Peyer's patch (tissue), 4 donors: ENCODE measurements around the gene ATP6V0C. TPM values are rescaled to one million over a fixed set of nuclear protein-coding genes. Genes with fewer than 3 reads are reported as not detected.

Experiments used
- DNase-seq, 3 donors: peaks; one replicate each; pipeline ENCODE4 v3.0.0-alpha.2; 2017 to 2019
- H3K27ac ChIP-seq, 4 donors: fragments of 200-600 bp; sonication (generic); one replicate each; pipeline ENCODE4 v1.5.1; 2016 to 2019
- H3K27me3 ChIP-seq, 2 donors: fragments of 200-600 bp; sonication (generic); one replicate each; pipeline ENCODE4 v1.5.1; 2019
- H3K36me3 ChIP-seq, 3 donors: fragments of 200-600 bp; sonication (generic); one replicate each; pipeline ENCODE4 v1.5.1; 2016 to 2019
- H3K4me1 ChIP-seq, 4 donors: fragments of 200-600 bp; sonication (generic); one replicate each; pipeline ENCODE4 v1.5.1; 2016 to 2019
- H3K4me3 ChIP-seq, 4 donors: fragments of 200-600 bp; sonication (generic); 1 replicate in 3 of 4; 2 replicates in 1 of 4; pipeline ENCODE4 v1.5.1; 2016 to 2019; ENCODE audit warnings: mild to moderate bottlenecking in 1 of 4
- H3K9me3 ChIP-seq, 4 donors: fragments of 200-600 bp; sonication (generic); one replicate each; pipeline ENCODE4 v1.5.1; 2016 to 2019; ENCODE audit warnings: mild to moderate bottlenecking in 1 of 4
- POLR2A ChIP-seq, 2 donors: fragments of 450-650 bp; IDR thresholded peaks; one replicate each; pipeline ENCODE4 v1.5.1; 2017; ENCODE audit warnings: antibody characterized with exemption in 2 of 2, mild to moderate bottlenecking in 2 of 2, moderate library complexity in 2 of 2
- total RNA-seq, 4 donors: library from RNA; depleted of rRNA; stranded (reverse); fragments of >200 nt; gene quantifications; one replicate each; pipeline ENCODE4 v1.1.0, GENCODE V29; 2016
- TF ChIP-seq, protein P1 (sequence below), 6 experiments: fragments of 450-650 bp in 4 of 6; fragments of 200-600 bp in 2 of 6; sonication (generic) in 1 of 6; IDR thresholded peaks; one replicate each; pipeline ENCODE4 v1.5.1; 2017 to 2019; ENCODE audit warnings: antibody characterized with exemption in 6 of 6, mild to moderate bottlenecking in 3 of 6, moderate library complexity in 1 of 6

The ATP6V0C gene
- 100 to 1,000 TPM in 2 of 4 donors, 10 to 100 TPM in 2; 27.2 to 116 (median 101) TPM for total RNA-seq

DNA sequence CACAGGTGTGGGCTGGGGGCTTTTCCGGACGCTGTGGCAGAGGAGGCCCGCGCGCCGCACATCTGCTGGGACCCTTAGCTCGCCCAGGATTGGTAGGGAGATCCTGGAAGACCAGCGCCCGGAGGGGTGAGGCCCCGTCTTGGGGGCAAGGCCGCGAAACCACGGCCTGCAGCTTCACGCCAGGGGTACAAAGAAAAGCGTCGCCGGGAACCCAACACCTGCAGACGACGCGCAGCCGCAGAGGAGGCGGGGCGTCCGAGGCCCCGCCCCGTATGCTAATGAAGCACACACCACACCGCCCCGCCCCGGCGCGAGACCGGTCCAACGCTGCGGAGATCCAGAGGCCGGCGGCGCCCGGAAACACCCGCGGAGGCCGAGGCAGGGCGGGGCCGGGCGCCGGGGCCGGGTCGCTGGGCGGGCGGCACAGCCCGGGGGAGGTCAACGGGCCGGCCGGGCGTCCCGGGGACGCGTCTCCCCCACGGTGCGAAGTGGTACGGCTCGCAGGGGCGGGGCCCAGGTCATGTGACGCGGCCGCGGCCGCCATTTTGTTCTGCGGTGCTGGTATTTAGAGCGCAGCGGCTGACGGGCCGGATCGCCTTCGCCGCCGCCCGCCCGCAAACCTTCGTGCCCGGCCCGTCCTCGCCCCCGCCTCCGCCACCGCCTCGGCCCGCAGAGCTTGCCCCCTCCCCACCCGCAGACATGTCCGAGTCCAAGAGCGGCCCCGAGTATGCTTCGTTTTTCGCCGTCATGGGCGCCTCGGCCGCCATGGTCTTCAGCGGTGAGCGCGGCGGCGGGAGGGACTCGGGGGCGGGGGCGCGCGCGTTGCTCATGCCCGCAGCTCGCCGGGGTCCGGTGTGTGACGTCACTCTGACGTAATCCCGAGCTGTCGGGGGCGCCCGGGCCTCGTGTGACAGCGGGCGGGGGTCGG is at the start of gene ATP6V0C:
Gene ATP6V0C, plus strand, starts transcription at position 548 of the 928 bp plus-strand sequence. Its CDS starts 152 bp downstream, at position 700.
- Histone ChIP-seq H3K4me3 (peak within 1 kb of the TSS; percentile 77 to 100 (median 92)), H3K9me3 (no peaks in the 10 kb centered on the region), H3K27ac (peak within 1 kb of the TSS; percentile 96 to 100 (median 99)), H3K27me3 (no peaks in the 10 kb centered on the region), H3K36me3 (peaks cover 0 to under 1% (median 0%) of the 10 kb centered on the region in 3 donors), H3K4me1 (peaks cover 0 to 60% (median 36%) of the 10 kb centered on the region in 4 donors)
- TF ChIP-seq, protein P1, sequence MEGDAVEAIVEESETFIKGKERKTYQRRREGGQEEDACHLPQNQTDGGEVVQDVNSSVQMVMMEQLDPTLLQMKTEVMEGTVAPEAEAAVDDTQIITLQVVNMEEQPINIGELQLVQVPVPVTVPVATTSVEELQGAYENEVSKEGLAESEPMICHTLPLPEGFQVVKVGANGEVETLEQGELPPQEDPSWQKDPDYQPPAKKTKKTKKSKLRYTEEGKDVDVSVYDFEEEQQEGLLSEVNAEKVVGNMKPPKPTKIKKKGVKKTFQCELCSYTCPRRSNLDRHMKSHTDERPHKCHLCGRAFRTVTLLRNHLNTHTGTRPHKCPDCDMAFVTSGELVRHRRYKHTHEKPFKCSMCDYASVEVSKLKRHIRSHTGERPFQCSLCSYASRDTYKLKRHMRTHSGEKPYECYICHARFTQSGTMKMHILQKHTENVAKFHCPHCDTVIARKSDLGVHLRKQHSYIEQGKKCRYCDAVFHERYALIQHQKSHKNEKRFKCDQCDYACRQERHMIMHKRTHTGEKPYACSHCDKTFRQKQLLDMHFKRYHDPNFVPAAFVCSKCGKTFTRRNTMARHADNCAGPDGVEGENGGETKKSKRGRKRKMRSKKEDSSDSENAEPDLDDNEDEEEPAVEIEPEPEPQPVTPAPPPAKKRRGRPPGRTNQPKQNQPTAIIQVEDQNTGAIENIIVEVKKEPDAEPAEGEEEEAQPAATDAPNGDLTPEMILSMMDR (IDR thresholded peaks at IDR 0.05) = no peak
- peak; percentile 82 to 89 for TF ChIP-seq POLR2A (IDR thresholded peaks at IDR 0.05)
- peak; percentile 97 to 98 (median 97) for DNase-seq

DNA sequence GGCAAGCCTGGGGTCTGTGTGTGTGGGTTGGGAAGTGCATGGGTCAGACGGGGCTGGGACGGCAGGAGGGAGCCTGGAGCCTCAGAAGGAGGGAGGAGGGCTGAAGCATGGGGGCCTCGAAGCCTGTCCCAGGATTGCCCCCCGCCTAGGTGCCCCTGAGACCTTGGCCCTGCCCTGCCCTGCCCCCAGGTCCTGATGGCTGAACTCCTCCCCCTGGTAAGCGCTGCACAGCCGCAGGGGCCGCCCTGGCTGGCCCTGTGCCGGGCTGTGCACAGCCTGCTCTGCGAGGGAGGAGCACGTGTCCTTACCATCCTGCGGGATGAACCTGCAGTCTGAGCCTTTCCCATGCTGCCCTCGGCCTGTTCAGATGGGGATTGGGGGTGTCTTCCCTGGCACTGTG is 49.4 kb upstream of the ATP6V0C start:
- Histone ChIP-seq H3K4me1 (peaks cover 0 to 30% (median 21%) of the 10 kb centered on the region in 4 donors), H3K27ac (no peak overlapping the region), H3K4me3 (no peak overlapping the region), H3K36me3 (no peaks in the 10 kb centered on the region), H3K9me3 (no peaks in the 10 kb centered on the region), H3K27me3 (peaks cover 0 to 13% of the 10 kb centered on the region in 2 donors)
- no peak for DNase-seq
- TF ChIP-seq POLR2A (IDR thresholded peaks at IDR 0.05) = no peak
- TF ChIP-seq, protein P1 (IDR thresholded peaks at IDR 0.05) = no peak

DNA sequence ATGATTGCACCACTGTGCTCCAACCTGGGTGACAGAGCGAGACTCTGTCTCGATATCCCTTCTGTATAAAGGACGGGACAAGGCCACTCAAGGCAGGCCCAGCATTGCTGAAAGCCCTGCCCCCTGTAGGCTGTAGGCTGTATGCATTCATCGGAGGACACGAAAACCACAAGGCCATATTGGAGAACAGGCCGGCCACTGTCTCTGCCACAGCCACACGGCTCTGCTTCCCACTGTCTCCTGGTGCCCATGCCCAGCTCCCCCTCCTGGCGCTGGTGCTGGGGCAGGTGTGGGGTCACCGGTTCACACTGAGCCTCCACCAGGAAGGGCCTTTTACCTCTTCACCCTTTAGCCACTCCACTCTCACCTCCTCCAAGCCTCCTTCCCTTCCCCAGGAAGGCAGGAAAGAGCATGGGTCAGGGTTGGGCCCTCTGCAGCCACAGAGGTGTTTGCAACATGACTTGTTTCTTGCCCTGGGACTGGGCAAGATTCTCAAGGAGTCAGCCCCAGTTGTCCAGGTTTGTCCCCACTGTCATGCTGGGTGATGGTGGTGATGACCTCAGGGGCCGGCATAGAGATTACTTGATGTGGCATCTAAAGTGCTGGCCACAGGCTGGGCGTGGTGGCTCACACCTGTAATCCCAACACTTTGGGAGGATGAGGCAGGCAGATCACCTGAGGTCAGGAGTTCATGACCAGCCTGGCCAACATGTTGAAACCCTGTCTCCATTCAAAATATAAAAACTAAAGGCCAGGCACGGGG is 47.9 kb upstream of the ATP6V0C start:
- H3K36me3 ChIP-seq = no peaks in the 10 kb centered on the region
- peaks cover 0 to 20% of the 10 kb centered on the region in 2 donors for H3K27me3 ChIP-seq
- H3K9me3 ChIP-seq = no peaks in the 10 kb centered on the region
- no peak overlapping the region for H3K4me3 ChIP-seq
- no peak for DNase-seq
- no peak overlapping the region for H3K27ac ChIP-seq
- TF ChIP-seq, protein P1 (IDR thresholded peaks at IDR 0.05) = no peak
- no peak for TF ChIP-seq POLR2A (IDR thresholded peaks at IDR 0.05)
- peaks cover 0 to 25% (median 17%) of the 10 kb centered on the region in 4 donors for H3K4me1 ChIP-seq

DNA sequence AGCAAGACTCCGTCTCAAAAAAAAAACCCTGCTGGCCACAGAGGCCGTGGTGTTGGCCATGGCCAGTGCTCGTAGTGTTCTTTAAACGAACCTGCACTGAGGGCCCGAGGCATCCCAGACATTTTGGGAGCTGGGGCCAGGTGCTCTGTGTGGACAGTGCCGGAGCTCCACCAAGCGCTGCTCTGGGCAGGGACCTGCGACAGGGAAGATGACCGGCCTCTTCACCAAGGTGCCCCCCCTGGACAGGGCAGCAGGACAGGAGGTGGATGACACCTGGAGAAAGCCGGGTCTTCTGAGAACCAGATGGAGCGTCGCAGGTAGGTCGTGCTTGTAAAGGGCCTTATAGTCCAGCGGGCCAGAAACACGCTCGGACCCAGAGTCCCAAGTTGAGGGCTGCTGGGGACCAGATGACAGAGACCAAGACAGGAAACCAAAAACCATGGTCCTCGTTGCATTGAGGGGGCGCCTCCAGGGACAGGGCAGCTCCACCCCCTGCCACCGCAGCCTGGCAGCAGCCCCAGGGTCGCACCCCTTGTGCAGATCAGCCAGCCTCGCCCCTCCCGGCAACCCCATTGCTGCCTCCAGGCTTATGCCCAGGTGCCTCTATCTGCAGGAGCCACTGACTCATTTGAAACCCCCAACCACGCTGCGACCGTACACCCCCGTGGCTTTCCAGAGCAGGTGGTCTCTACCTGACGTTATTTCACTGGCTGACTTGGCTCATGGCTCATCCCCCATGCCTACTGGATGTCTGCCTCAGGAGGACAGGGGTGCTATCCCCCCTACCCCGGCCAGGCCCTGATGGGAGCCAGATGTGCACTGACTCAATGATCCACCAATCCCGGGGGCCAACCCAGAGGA is 46.9 kb upstream of the ATP6V0C start:
- Histone ChIP-seq H3K27ac (peak overlapping the region in 1 of 4 donors; percentile 58), H3K4me3 (peak overlapping the region in 2 of 4 donors; percentile 54 to 56), H3K27me3 (peaks cover 0 to 30% of the 10 kb centered on the region in 2 donors), H3K36me3 (no peaks in the 10 kb centered on the region), H3K9me3 (no peaks in the 10 kb centered on the region), H3K4me1 (peaks cover 0 to 36% (median 27%) of the 10 kb centered on the region in 4 donors)
- DNase-seq = no peak
- no peak for TF ChIP-seq POLR2A (IDR thresholded peaks at IDR 0.05)
- TF ChIP-seq, protein P1 (IDR thresholded peaks at IDR 0.05) = no peak
